Skin of body (tissue), 2 donors: ENCODE data around the gene GSK3A. TPM values are rescaled to one million over a fixed set of nuclear protein-coding genes. Genes with fewer than 3 reads are reported as not detected.
A peak's percentile ranks its signal among the peaks of the same experiment; 100 is the strongest.
"Not testable (repeated sequence)": the region's sequence is repeated elsewhere in the genome, so short reads cannot be mapped to it uniquely, and the experiment has no call there.

Experiments used
- DNase-seq: peaks from one replicate; lab custom pipeline; 2025; lab: John Stamatoyannopoulos, UW
- total RNA-seq: library from RNA; depleted of rRNA; stranded (reverse); fragments of >200 nt; gene quantifications from one replicate; pipeline ENCODE4 v1.2.3, GENCODE V29; 2014

GSK3A gene
- total RNA-seq, 1 donor from 2014 or later = 12.1 TPM

- DNase-seq = peak; percentile 100
These were observed 26.5 kb upstream of the GSK3A start, which contains the start of gene CIC for GRCh38 chr19:42268704-42269477. TSS of gene CIC (plus strand) at chr19:42269252. CDS start at chr19:42271784, 2,532 bp downstream.

- DNase-seq = peak; percentile 100
These were observed 25.8 kb upstream of the GSK3A start for GRCh38 chr19:42268142-42268703.

GRCh38 chr19:42267644-42268141, 25.3 kb upstream of the GSK3A start:
- DNase-seq = no peak

DNA sequence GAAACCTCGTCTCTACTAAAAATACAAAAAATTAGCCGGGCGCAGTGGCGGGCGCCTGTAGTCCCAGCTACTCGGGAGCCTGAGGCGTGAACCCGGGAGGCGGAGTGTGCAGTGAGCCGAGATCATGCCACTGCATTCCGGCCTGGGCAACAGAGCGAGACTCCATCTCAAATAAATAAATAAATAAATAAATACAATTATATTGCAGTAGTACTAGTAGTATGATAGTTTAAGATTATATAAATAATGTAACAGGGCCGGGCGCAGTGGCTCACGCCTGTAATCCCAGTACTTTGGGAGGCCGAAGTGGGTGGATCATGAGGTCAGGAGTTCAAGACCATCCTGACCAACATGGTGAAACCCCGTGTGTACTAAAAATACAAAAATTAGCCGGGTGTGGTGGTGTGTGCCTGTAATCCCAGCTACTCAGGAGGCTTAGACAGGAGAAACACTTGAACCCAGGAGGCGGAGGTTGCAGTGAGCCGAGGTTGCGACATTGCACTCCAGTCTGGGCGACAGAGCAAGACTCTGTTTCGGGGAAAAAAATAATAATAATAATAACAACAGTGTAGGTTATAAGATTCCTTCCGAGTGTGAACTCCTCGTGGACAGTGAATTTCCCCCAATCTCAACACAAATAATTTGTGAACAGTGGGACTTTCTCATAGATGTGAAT, 24.7 kb upstream of the GSK3A start:
- DNase-seq = not testable (repeated sequence)

DNA sequence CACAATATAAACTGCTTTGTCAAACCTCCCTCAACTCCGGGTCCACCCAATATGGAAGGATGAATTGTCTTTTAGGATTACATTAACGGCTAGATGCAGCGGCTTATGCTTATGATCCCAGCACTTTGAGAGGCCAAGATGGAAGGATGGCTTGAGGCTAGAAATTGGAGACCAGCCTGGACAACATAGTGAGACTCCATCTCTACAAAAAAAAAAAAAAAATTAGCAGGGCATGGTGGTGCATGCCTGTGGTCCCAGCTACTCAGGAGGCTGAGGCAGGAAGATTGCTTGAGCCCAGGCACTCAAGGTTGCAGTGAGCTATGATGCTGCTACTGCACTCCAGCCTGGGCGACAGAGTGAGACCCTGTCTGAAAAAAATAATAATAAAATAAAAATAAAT, 23.7 kb upstream of the GSK3A start:
- DNase-seq = not testable (repeated sequence)

DNA sequence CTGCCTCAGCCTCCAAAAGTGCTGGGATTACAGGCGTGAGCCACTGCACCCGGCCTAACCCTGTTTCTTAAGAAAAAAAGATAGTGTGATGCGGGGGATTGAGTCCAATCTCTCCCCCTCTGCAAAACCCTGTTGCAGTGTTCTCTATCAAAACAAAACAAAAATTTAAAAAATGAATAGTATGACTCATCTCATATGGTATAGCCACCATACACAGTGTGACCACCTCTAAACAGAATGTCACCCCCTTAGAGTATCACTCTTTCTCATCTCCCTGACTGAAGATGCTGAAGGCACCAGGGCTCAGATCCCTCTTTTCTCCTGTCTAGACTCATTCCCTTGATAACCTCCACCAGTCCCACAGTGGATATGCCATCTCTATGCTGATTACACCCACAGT, 19.4 kb upstream of the GSK3A start:
- DNase-seq = no peak

- DNase-seq = not testable (repeated sequence)
These were observed 15.4 kb upstream of the GSK3A start for GRCh38 chr19:42257842-42258241.

- DNase-seq = peak; percentile 73
These were observed 13.7 kb upstream of the GSK3A start for GRCh38 chr19:42255766-42256745.

- peak; percentile 90 for DNase-seq
These were observed 12.7 kb upstream of the GSK3A start, which contains the start of gene ERF for GRCh38 chr19:42254850-42255765. TSS of gene ERF (minus strand) at chr19:42255128. CDS start at chr19:42254999, 129 bp downstream.

DNA sequence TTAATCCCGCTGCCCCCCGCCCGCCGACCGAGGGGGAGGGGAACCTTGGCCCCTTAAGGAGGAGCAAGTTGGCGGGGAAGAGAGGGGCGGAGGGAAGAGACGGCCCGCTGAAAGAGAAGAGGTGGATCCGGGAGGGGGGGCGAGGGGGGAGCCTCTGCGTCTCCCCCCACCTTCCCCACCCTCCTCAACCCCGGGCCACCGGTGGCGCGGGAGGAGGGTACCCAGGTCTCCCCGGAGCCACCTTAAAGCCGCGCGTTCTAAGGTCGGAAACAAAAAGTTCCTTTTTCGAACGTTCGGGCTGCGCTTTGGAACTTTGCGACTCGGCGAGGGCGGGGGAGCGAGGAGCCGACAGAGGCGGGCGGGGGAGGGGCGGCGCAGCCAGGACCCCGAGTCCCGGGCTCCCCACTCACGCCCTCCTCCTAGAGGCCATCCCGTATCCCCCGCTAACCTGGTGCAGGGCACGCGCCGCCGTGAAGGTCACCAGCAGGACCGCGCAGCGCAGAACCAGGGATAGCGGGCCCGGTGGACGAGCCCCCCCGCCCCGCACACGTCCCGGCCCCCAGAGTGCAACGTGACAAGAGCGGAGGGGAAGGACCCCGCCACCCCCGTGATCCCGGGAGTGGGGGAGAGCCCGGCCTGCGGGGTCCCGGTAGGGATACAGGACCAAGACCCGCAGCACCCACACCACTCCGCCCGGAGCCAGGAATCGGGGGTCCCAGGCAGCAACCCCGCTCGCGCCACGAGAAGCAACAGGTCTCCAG, 11.9 kb upstream of the GSK3A start:
- DNase-seq = peak; percentile 80

- peak; percentile 36 for DNase-seq
These were observed 11.1 kb upstream of the GSK3A start for GRCh38 chr19:42253245-42254088.

DNA sequence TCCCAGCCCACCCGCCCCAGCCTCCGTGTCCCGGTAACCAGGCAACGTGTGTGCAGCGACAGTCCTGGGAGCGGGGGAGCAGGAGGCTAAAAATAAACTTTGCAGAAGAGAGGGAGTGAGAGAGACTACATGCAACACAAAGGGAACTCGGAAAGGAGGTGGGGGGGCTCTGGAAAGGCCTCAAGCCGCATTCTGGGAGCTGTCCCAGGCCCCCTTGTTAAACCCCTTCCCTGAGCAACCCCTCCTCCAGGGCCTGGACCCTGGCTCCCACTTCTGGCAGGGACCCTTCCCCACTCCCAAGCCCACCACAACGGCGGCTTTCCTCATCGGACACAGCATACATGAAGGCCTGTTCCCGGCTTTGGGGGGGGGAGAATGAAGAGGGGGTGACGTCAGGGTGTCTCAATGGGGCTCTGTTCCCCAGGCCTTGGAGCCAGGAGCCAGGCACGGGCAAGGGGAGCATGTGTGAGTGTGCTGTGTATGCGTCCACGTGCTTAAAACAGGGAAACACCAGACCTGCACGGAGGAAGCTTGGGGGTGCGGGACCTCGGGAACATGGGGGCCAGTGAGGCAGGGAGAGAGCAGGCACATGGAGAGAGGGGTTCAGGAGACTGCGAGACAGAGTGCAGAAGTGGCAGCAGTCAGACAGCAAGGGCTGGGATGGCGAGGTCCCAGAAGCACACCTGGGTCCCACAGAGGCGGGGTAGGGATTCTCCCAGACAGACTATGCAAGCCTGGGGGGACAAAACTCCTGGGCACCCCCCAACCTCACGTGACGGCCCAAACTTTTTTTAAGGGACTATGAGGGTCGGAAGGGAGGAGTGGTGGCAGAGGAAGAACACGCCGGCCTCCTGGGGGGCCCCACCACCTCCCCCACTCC, 10.2 kb upstream of the GSK3A start:
- DNase-seq = peak; percentile 62

GRCh38 chr19:42251572-42252358, 9.4 kb upstream of the GSK3A start:
- DNase-seq = no peak

GRCh38 chr19:42250666-42251531, 8.5 kb upstream of the GSK3A start:
- DNase-seq = no peak

- no peak for DNase-seq
These were observed 7.8 kb upstream of the GSK3A start for GRCh38 chr19:42250183-42250665.
